Activated CD4-positive, alpha-beta T cell treated with anti-CD3 and anti-CD28 coated beads for 36 hours (primary cell): ENCODE data around the gene DPP9. TPM values are rescaled to one million over a fixed set of nuclear protein-coding genes. Genes with fewer than 3 reads are reported as not detected.

Source experiments
- ATAC-seq: fragments of 200-7000 bp; cut with Tn5 transposase; one replicate; pipeline ENCODE4 v1.10.0; 2021; ENCODE audit warnings: mild to moderate bottlenecking, moderate library complexity
- CTCF ChIA-PET: fragments of 350-600 bp; sonication (Branson Sonifier 250); formaldehyde crosslinking; loops from one replicate; lab custom pipeline; 2021; ENCODE audit warnings: antibody characterized with exemption; lab: Charles Lee
- POLR2A ChIA-PET: fragments of 350-600 bp; sonication (Branson Sonifier 250); formaldehyde crosslinking; loops from one replicate; lab custom pipeline; 2021; ENCODE audit warnings: antibody characterized with exemption, inconsistent platforms; lab: Charles Lee
- DNase-seq: peaks from one replicate; pipeline ENCODE4 v3.0.0-alpha.2; 2020
- H3K27ac Mint-ChIP-seq: one replicate; pipeline ENCODE4 v1.8.0; 2021; ENCODE audit warnings: mixed read lengths
- H3K27me3 Mint-ChIP-seq: one replicate; pipeline ENCODE4 v1.8.0; 2021; ENCODE audit warnings: mixed read lengths
- H3K36me3 Mint-ChIP-seq: one replicate; pipeline ENCODE4 v1.8.0; 2021; ENCODE audit warnings: low read depth, mixed read lengths
- H3K4me1 Mint-ChIP-seq: one replicate; pipeline ENCODE4 v1.8.0; 2021; ENCODE audit warnings: mixed read lengths
- H3K4me3 Mint-ChIP-seq: one replicate; pipeline ENCODE4 v1.8.0; 2021; ENCODE audit warnings: mild to moderate bottlenecking, moderate library complexity, mixed read lengths
- H3K9me3 Mint-ChIP-seq: one replicate; pipeline ENCODE4 v1.8.0; 2021; ENCODE audit warnings: low read depth, mixed read lengths
- intact Hi-C, 2 experiments: fragments of 100-400 bp; cut with DNase I in 1 of 2; cut with micrococcal nuclease in 1 of 2; formaldehyde crosslinking; loops; one replicate each; pipeline versions ENCODE4 v1.14.2 to v1.15.1; 2022 to 2024; cut with DNase I, micrococcal nuclease
- total RNA-seq, 2 experiments: library from RNA; stranded (reverse); gene quantifications; one replicate each; pipeline ENCODE4 v1.2.3, GENCODE V29; 2021

Gene DPP9
- total RNA-seq: 10 to 100 TPM; 49.2 to 51.3 TPM

DNA sequence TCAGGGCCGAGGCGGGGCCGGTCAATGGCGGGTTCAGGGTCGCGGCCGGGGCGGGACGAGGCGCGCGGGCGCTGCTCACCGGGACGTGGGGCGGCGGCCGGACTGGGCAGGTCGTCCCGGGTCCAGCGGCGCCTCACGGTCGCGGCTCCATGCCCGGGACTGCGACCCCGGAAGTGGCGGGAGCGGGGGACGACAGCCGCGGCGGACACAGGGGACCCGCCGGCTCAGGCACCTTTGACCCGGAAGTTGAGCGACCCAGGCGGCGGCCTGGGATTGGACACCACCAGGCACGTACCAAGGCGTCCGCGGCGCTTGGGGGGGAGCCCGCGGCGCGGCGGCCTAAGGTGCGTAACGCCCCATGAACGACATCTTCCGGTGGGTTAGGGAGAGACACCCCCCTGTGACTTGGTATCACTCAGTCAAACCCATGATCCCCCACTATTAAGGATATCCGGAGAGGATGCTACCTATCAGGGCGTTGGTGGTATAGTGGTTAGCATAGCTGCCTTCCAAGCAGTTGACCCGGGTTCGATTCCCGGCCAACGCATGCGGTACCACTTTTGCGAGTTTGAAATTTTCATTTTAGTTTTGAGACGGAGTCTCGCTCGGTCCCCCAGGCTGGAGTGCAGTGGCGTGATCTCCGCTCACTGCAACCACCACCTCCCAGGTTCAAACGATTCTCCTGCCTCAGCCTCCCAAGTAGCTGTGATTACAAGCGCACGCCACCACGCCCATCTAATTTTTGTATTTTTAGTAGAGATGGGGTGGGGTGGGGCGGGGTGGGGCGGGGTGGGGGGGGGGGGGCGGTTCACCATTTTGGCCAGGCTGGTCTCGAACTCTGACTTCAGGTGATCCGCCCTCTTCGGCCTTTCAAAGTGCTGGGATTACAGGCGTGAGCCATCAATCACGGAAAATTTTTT is at the start of gene DPP9:
DPP9 (minus strand) TSS at position 248 of the 920 bp plus-strand sequence. CDS start 3,936 bp downstream, outside the sequence.
- H3K4me1 Mint-ChIP-seq: peaks cover 26% of the 10 kb centered on the region
- H3K9me3 Mint-ChIP-seq: no peaks in the 10 kb centered on the region
- ChIA-PET CTCF (interaction anchor here (0.8 to 3.2 kb wide), 4 partner anchors 9 to 322 kb away, joined by 3 to 40 read pairs (median 6); partner anchors contain the start of gene FEM1A), POLR2A (interaction anchor here (1.4 to 3.0 kb wide), 2 partner anchors 68 to 252 kb away, joined by 4 to 13 read pairs; partner anchors contain the start of gene FEM1A)
- peak within 1 kb of the TSS; percentile 92 for H3K4me3 Mint-ChIP-seq
- ATAC-seq: peak; percentile 95
- H3K36me3 Mint-ChIP-seq: peaks cover 15% of the 10 kb centered on the region
- no peaks in the 10 kb centered on the region for H3K27me3 Mint-ChIP-seq
- H3K27ac Mint-ChIP-seq: peak within 1 kb of the TSS; percentile 93
- intact Hi-C loops: loop anchor here (1.0 to 5.0 kb wide), 22 partner anchors 8 to 1253 kb away; partner anchors contain the start of genes FEM1A (in 2 of the 2), APBA3 (in 1 of the 2), CACTIN (in 1 of the 2) and CATSPERD (in 1 of the 2)
- peak; percentile 98 for DNase-seq

DNA sequence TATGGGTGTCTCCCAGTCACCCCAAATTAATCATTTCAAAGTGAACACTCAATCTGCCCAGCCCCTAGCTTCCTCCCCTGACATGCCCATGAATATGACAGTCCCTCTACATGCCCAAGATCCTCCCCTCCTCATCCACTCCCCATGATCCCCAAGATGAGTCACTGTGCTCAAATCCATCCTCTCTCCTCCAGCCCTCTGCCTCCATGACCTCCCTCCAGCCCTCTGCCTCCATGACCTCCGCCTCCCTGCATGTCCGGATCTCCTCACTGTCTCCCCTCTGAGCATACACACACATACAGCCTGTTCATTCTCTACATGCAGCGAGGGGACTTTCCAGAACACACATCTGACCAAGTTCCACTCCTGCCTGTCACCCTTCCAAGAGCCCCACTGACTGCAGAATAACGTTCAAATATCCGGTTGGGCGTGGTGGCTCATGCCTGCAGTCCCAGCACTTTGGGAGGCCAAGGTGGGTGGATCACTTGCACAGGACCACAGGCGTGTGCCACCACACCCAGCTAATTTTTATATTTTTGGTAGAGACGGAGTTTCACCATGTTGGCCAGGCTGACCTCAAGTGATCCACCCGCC is 49.5 kb upstream of the DPP9 start:
- Mint-ChIP-seq H3K36me3 (no peaks in the 10 kb centered on the region), H3K27me3 (peaks cover 12% of the 10 kb centered on the region), H3K9me3 (peaks cover 1% of the 10 kb centered on the region), H3K27ac (no peak overlapping the region), H3K4me1 (no peaks in the 10 kb centered on the region), H3K4me3 (no peak overlapping the region)
- DNase-seq (no peak), ATAC-seq (no peak)
- intact Hi-C loops: no loop called here
- POLR2A ChIA-PET: no interaction called here
- CTCF ChIA-PET: no interaction called here

DNA sequence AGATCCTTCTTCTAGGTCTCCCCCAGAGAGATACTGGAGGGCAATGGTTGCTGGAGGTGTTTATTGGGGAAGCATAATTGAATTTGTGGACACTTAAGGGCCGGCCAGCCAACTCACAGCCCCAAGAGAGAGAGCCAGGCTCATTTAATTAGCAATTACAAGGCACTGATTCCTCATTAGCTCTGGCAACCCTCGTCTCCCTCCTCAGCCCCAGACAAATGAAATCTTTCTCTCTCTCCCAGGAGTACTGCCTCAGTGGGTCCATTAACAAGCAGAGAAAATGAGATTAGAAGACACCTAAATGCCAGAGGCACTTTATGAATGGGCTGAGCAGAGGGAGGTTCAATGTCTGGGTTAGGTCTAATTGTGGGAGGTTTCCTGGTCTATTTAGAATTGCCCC is 48.9 kb upstream of the DPP9 start:
- H3K27me3 Mint-ChIP-seq: peaks cover 12% of the 10 kb centered on the region
- intact Hi-C loops: no loop called here
- no peak overlapping the region for H3K27ac Mint-ChIP-seq
- POLR2A ChIA-PET: no interaction called here
- ATAC-seq (no peak), DNase-seq (no peak)
- CTCF ChIA-PET: no interaction called here
- no peaks in the 10 kb centered on the region for H3K4me1 Mint-ChIP-seq
- peaks cover 1% of the 10 kb centered on the region for H3K9me3 Mint-ChIP-seq
- no peaks in the 10 kb centered on the region for H3K36me3 Mint-ChIP-seq
- no peak overlapping the region for H3K4me3 Mint-ChIP-seq

DNA sequence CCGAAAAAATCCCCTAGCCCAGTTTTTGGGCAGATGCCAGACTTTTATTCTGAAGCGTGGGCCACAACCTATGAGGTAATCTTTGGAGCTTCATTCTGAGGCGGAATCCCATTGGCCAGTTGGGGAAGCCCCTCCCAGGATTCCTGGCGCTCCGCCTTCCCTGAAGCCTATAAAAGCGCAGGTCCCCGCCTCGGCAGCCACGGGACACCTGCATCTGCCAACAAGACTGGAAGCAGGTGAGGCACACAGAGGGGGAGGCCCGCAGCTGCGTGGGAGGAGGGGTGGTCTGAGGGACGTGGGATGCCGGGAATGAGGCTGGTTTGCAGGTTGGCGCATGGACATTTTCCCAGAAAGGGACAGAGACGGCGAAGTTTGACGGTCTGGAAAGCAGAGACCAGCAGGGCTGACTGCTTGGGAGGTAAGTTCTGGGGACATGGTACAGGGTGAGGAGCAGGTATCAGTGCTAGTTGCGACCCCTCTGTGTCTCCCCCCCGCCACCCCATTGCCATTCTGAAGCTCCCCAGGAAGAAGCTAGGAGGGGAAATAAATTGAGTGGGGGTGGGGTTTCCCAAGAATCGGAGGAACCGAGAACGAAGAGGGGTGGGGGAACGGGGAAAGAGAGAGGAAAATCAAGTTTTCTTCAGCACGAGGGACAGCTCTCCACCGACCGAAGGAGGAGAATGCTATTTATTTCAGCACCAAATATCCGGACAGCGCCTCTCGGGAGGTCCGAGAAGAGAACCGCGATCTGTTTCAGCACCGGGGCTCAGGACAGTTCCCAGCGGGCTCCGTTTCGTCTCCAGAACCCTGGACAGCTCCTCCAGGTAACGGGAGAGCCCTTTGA is 45.5 kb upstream of the DPP9 start:
- H3K4me3 Mint-ChIP-seq: no peak overlapping the region
- intact Hi-C loops: loop anchor here in 1 of 2 experiments (1.0 kb wide), 2 partner anchors 10 to 22 kb away; partner anchors contain the start of gene FEM1A
- H3K4me1 Mint-ChIP-seq: no peaks in the 10 kb centered on the region
- CTCF ChIA-PET: interaction anchor here (0.5 to 2.2 kb wide), 6 partner anchors 19 to 1819 kb away, joined by 3 to 18 read pairs (median 3); partner anchors contain the start of gene FEM1A
- no peaks in the 10 kb centered on the region for H3K36me3 Mint-ChIP-seq
- POLR2A ChIA-PET: interaction anchor here (1.0 kb wide), 1 partner anchor 22 kb away, joined by 5 read pairs; the partner anchor contains the start of gene FEM1A
- H3K27ac Mint-ChIP-seq: no peak overlapping the region
- no peaks in the 10 kb centered on the region for H3K9me3 Mint-ChIP-seq
- peaks cover 11% of the 10 kb centered on the region for H3K27me3 Mint-ChIP-seq
- ATAC-seq (peak; percentile 85), DNase-seq (peak; percentile 92)

DNA sequence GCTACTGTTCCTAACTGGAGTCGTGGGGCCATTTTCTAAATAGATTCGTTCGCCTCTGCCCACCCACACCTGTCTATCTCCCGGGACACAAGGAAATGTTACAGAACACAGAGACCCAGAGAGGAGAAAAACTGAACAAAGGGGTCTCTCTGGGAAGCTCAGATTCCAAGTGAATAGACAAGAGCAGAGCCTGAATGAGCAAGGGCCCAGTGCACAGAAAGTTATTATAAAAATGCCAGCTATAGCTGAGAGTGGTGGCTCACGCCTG is 40.7 kb upstream of the DPP9 start:
- DNase-seq: no peak
- peaks cover 28% of the 10 kb centered on the region for H3K27me3 Mint-ChIP-seq
- ATAC-seq: no peak
- intact Hi-C loops: no loop called here
- ChIA-PET CTCF (interaction anchor here (0.6 kb wide), 1 partner anchor 16 kb away, joined by 3 read pairs; no protein-coding TSS in a partner anchor), POLR2A (no interaction called here)
- no peak overlapping the region for H3K4me3 Mint-ChIP-seq
- peaks cover 5% of the 10 kb centered on the region for H3K4me1 Mint-ChIP-seq
- H3K9me3 Mint-ChIP-seq: no peaks in the 10 kb centered on the region
- no peaks in the 10 kb centered on the region for H3K36me3 Mint-ChIP-seq
- H3K27ac Mint-ChIP-seq: no peak overlapping the region

DNA sequence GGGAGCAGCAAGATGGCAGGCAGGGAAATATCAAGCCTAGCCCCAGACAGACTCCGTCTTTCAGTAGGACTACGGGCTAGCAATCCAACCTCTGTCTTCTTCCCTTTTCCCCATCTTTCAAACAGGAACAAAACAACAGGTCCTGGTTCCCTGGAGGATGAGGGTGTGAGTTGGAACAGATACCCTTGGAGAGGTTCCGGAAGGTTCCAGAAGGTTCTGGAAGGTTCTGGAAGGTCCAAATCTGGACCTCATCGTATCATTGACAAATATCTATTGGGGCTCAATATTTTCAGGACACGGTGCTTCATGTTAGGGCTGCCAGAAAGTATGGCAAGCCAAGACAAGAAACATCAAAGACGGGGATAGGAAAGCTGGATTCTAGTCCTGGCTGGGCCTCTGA is 39.4 kb upstream of the DPP9 start:
- ATAC-seq: no peak
- Mint-ChIP-seq H3K27me3 (peaks cover 31% of the 10 kb centered on the region), H3K9me3 (no peaks in the 10 kb centered on the region), H3K4me1 (peaks cover 5% of the 10 kb centered on the region), H3K36me3 (no peaks in the 10 kb centered on the region), H3K27ac (no peak overlapping the region), H3K4me3 (no peak overlapping the region)
- DNase-seq: no peak
- ChIA-PET POLR2A (no interaction called here), CTCF (interaction anchor here (1.3 kb wide), 1 partner anchor 28 kb away, joined by 3 read pairs; the partner anchor contains the start of gene FEM1A)
- intact Hi-C loops: no loop called here

DNA sequence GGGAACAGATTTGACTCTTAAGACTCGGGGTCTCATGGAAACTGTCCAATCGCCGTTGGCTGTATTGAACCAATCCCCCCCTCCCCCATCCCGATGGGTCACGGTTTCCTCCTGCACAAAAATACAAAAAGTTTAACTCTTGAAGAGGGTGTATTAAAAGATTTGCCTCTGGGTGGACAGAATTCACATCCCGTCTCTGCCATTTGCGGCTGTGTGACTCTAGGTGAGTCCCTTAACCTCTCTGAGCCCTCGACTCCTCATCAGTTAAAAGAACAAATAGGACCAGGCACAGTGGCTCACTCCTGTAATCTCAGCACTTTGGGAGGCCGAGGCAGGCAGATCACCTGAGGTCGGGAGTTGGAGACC is 36.6 kb upstream of the DPP9 start:
- intact Hi-C loops: no loop called here
- Mint-ChIP-seq H3K27ac (no peak overlapping the region), H3K36me3 (no peaks in the 10 kb centered on the region), H3K4me3 (peak overlapping the region; percentile 31), H3K9me3 (no peaks in the 10 kb centered on the region), H3K4me1 (peaks cover 5% of the 10 kb centered on the region), H3K27me3 (peaks cover 33% of the 10 kb centered on the region)
- ChIA-PET CTCF (interaction anchor here (0.9 kb wide), 1 partner anchor 49 kb away, joined by 4 read pairs; no protein-coding TSS in a partner anchor), POLR2A (no interaction called here)
- DNase-seq (no peak), ATAC-seq (no peak)

DNA sequence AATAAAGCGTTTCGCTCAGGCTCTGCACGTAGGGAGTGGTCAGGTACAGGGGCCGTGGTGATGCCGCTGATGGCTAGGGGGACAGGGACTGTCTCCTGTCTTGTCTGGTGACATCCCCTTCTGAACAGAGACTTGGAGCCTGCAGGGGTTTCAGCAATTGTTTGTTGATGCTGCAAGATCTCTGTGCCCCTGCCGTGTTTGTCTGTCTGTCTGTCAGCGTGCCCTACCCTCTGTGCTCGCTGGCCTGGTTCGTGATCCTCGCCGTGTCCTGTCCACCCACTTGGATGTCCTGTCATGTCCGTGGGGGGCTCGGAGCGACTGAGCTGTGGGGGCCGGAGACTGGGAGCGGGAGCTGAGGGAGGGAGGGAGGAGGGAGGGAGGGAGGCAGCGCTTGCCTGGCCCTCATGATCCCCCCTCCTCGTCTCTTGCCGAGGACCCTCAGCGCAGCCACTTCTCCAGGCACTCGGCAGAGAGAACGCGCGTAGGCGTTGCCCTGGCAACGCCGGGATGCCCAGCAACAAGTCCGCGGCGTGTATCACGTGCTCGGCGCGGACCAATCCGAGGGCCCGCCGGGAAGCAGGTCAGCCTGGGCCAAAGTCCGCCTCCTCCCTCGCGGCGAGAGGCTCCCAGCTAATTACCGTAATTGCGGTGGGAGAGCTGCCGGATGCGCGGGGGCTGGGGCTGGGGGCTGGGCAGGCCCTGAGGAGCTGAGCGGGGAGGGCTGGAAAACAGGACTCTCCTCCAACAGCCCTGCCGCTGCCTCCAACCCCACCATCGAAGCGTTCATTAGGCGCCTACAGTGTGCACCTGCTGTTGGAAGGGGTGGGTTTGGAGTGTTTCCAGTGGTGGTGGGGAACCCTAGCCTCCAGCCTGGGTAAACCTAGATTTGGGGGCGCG is 36.0 kb upstream of the DPP9 start:
- peaks cover 33% of the 10 kb centered on the region for H3K27me3 Mint-ChIP-seq
- intact Hi-C loops: loop anchor here in 1 of 2 experiments (1.0 kb wide), 1 partner anchor 10 kb away; no protein-coding TSS in a partner anchor
- DNase-seq: peak; percentile 82
- H3K4me3 Mint-ChIP-seq: peak overlapping the region; percentile 26
- peaks cover 5% of the 10 kb centered on the region for H3K4me1 Mint-ChIP-seq
- CTCF ChIA-PET: no interaction called here
- ATAC-seq: peak; percentile 91
- POLR2A ChIA-PET: no interaction called here
- no peaks in the 10 kb centered on the region for H3K9me3 Mint-ChIP-seq
- H3K27ac Mint-ChIP-seq: no peak overlapping the region
- H3K36me3 Mint-ChIP-seq: no peaks in the 10 kb centered on the region

DNA sequence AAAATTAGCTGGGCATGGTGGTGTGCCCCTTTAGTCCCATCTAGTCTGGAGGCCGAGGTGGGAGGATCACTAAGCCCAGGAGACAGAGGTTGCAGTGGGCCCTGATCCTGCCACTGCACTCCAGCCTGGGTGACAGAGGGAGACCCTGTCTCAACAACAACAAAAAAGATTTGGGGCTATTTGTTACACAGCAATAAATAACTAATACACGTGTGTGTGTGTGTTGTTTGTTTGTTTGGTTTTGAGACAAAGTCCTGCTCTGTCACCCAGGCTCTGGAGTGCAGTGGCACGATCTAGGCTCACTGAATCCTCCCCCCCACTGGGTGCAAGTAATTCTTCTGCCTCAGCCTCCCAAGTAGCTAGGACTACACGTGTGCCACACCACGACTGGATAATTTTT is 35.0 kb upstream of the DPP9 start:
- Mint-ChIP-seq H3K4me1 (peaks cover 5% of the 10 kb centered on the region), H3K4me3 (no peak overlapping the region), H3K36me3 (no peaks in the 10 kb centered on the region), H3K27ac (no peak overlapping the region), H3K27me3 (peaks cover 33% of the 10 kb centered on the region), H3K9me3 (no peaks in the 10 kb centered on the region)
- ChIA-PET POLR2A (no interaction called here), CTCF (no interaction called here)
- intact Hi-C loops: loop anchor here in 1 of 2 experiments (1.0 kb wide), 1 partner anchor 11 kb away; no protein-coding TSS in a partner anchor
- ATAC-seq (no peak), DNase-seq (no peak)

DNA sequence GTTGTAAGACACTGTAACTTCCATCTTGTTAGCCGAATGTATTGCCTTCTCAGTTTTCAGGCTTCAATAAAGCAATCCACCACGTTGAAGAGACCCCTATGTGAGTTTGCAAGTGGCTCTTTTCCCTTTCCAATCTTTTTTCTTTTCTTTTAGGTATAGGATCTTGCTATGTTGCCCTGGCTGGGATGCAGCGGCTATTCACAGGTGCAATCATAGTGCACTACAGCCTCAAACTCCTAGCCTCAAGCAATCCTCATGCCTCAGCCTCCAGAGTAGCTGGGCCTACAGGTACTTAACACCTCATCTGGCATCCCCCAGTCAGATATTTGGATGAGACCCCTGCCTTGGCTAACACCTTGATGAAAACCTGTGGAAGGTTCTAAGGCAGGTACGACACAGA is 34.4 kb upstream of the DPP9 start:
- intact Hi-C loops: no loop called here

More for the DNA sequence above, 34.4 kb upstream of the DPP9 start:
- CTCF ChIA-PET: no interaction called here
- DNase-seq (no peak), ATAC-seq (no peak)
- H3K27ac Mint-ChIP-seq: no peak overlapping the region
- H3K4me1 Mint-ChIP-seq: peaks cover 5% of the 10 kb centered on the region
- peaks cover 32% of the 10 kb centered on the region for H3K27me3 Mint-ChIP-seq
- H3K4me3 Mint-ChIP-seq: no peak overlapping the region
- no peaks in the 10 kb centered on the region for H3K36me3 Mint-ChIP-seq
- H3K9me3 Mint-ChIP-seq: no peaks in the 10 kb centered on the region
- POLR2A ChIA-PET: no interaction called here
